ENCODE data around the gene DLG2. TPM values are rescaled to one million over a fixed set of nuclear protein-coding genes. Genes with fewer than 3 reads are reported as not detected.
"Not testable (repeated sequence)": the region's sequence is repeated elsewhere in the genome, so short reads cannot be mapped to it uniquely, and the experiment has no call there.

The DLG2 gene
- total RNA-seq, 2 donors from 2014 or later: 3.8 to 16.4 TPM

GRCh38 chr11:84990141-84990540, 637.0 kb downstream of the DLG2 start:
- TF ChIP-seq, protein P1, sequence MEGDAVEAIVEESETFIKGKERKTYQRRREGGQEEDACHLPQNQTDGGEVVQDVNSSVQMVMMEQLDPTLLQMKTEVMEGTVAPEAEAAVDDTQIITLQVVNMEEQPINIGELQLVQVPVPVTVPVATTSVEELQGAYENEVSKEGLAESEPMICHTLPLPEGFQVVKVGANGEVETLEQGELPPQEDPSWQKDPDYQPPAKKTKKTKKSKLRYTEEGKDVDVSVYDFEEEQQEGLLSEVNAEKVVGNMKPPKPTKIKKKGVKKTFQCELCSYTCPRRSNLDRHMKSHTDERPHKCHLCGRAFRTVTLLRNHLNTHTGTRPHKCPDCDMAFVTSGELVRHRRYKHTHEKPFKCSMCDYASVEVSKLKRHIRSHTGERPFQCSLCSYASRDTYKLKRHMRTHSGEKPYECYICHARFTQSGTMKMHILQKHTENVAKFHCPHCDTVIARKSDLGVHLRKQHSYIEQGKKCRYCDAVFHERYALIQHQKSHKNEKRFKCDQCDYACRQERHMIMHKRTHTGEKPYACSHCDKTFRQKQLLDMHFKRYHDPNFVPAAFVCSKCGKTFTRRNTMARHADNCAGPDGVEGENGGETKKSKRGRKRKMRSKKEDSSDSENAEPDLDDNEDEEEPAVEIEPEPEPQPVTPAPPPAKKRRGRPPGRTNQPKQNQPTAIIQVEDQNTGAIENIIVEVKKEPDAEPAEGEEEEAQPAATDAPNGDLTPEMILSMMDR (IDR thresholded peaks at IDR 0.05): no peak
- Histone ChIP-seq H3K36me3 (no peaks in the 10 kb centered on the region), H3K9me3 (peaks cover 6% of the 10 kb centered on the region), H3K4me3 (no peak overlapping the region), H3K27me3 (replicated peaks; ENCODE audit: insufficient read depth) (no peaks in the 10 kb centered on the region), H3K27ac (no peak overlapping the region), H3K4me1 (ENCODE audit: control insufficient read depth in 1 of 2, low read depth in 2 of 2) (no peaks in the 10 kb centered on the region)
- ATAC-seq (ENCODE audit: insufficient number of reproducible peaks, low FRiP score, low read depth) (no peak), DNase-seq (ENCODE audit: low spot score) (no peak)

- DNase-seq (ENCODE audit: low spot score); H3K9me3 ChIP-seq; ATAC-seq (ENCODE audit: insufficient number of reproducible peaks, low FRiP score, low read depth): not testable (repeated sequence)
Observed at GRCh38 chr11:84987686-84988187, 639.4 kb downstream of the DLG2 start.

DNA sequence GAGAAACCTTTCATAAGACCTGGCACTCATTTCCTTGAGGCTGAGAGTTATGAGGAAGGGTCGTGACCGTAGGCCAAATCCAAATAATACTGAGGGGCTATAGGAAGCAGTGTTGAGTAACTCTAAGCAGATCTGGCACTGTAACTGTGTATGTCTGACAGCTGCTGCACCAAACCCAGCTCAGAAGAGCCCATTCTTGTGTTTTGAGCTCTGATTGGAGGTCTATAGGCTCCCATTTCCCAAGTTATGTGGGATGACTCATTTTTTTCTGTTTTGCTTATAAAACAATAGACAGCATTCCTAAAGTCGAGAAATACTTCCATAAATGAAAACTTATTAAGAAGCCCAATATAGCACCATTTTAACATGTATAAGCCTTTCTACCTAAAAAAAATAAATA, 645.8 kb downstream of the DLG2 start:
- Histone ChIP-seq H3K4me1 (ENCODE audit: control insufficient read depth in 1 of 2, low read depth in 2 of 2) (no peaks in the 10 kb centered on the region), H3K9me3 (peaks cover 5% of the 10 kb centered on the region), H3K36me3 (no peaks in the 10 kb centered on the region), H3K27ac (no peak overlapping the region), H3K27me3 (replicated peaks; ENCODE audit: insufficient read depth) (no peaks in the 10 kb centered on the region), H3K4me3 (no peak overlapping the region)
- TF ChIP-seq, protein P1 (IDR thresholded peaks at IDR 0.05): no peak
- DNase-seq (ENCODE audit: low spot score) (no peak), ATAC-seq (ENCODE audit: insufficient number of reproducible peaks, low FRiP score, low read depth) (no peak)

More at GRCh38 chr11:84987686-84988187, 639.4 kb downstream of the DLG2 start:
- not testable (repeated sequence) for H3K4me1 ChIP-seq (ENCODE audit: control insufficient read depth in 1 of 2, low read depth in 2 of 2); H3K27me3 ChIP-seq (replicated peaks; ENCODE audit: insufficient read depth); H3K27ac ChIP-seq; H3K36me3 ChIP-seq; H3K4me3 ChIP-seq

- Histone ChIP-seq H3K27me3 (replicated peaks; ENCODE audit: insufficient read depth) (no peaks in the 10 kb centered on the region), H3K27ac (no peak overlapping the region), H3K36me3 (no peaks in the 10 kb centered on the region), H3K4me3 (no peak overlapping the region), H3K4me1 (ENCODE audit: control insufficient read depth in 1 of 2, low read depth in 2 of 2) (no peaks in the 10 kb centered on the region), H3K9me3 (no peaks in the 10 kb centered on the region)
- TF ChIP-seq, protein P1 (IDR thresholded peaks at IDR 0.05): no peak
- ATAC-seq (ENCODE audit: insufficient number of reproducible peaks, low FRiP score, low read depth): no peak
- DNase-seq (ENCODE audit: low spot score): no peak
Observed at GRCh38 chr11:84969103-84969502, 658.0 kb downstream of the DLG2 start.

GRCh38 chr11:84965484-84965883, 661.7 kb downstream of the DLG2 start:
- TF ChIP-seq, protein P1 (IDR thresholded peaks at IDR 0.05): no peak
- Histone ChIP-seq H3K27ac (no peak overlapping the region), H3K36me3 (no peaks in the 10 kb centered on the region), H3K4me1 (ENCODE audit: control insufficient read depth in 1 of 2, low read depth in 2 of 2) (no peaks in the 10 kb centered on the region), H3K9me3 (no peaks in the 10 kb centered on the region), H3K4me3 (no peak overlapping the region), H3K27me3 (replicated peaks; ENCODE audit: insufficient read depth) (no peaks in the 10 kb centered on the region)
- no peak for ATAC-seq (ENCODE audit: insufficient number of reproducible peaks, low FRiP score, low read depth)
- no peak for DNase-seq (ENCODE audit: low spot score)

DNA sequence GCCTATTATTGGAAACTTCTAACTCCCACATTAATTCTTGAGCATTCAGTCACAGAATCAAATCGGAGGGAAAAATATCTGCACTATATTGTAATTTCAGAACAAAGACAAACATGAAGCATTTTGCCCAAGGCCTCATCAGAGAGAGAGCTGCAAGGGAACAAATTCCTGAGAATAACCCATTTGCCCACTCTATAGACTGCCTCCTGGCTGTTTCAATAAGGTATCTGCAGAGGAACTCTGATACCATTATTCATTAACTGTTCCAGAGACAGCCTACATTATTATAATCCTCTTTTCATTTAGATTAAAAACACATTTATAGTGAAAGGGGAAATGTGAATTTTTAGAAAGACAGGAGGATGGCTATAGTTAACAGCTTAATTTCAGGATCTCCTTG, 663.9 kb downstream of the DLG2 start:
- DNase-seq (ENCODE audit: low spot score): no peak
- Histone ChIP-seq H3K9me3 (no peaks in the 10 kb centered on the region), H3K27ac (no peak overlapping the region), H3K27me3 (replicated peaks; ENCODE audit: insufficient read depth) (no peaks in the 10 kb centered on the region), H3K4me3 (no peak overlapping the region), H3K4me1 (ENCODE audit: control insufficient read depth in 1 of 2, low read depth in 2 of 2) (no peaks in the 10 kb centered on the region), H3K36me3 (no peaks in the 10 kb centered on the region)
- TF ChIP-seq, protein P1 (IDR thresholded peaks at IDR 0.05): no peak
- no peak for ATAC-seq (ENCODE audit: insufficient number of reproducible peaks, low FRiP score, low read depth)

All from thoracic aorta (tissue), 2 donors.